Esophagus squamous epithelium (tissue), 4 donors: Measurements from ENCODE around the gene VEGFB.

Source experiments
- POLR2A ChIP-seq, 4 donors: fragments of 450-650 bp; IDR thresholded peaks; one replicate each; pipeline ENCODE4 v1.6.1; 2017; ENCODE audit warnings: antibody characterized with exemption in 4 of 4, mild to moderate bottlenecking in 4 of 4, moderate library complexity in 3 of 4
- TF ChIP-seq, protein P1 (sequence below), 6 experiments: fragments of 450-650 bp in 4 of 6; fragments of 200-600 bp in 2 of 6; sonication (generic) in 2 of 6; IDR thresholded peaks; one replicate each; pipeline ENCODE4 v1.5.1; 2016 to 2019; ENCODE audit warnings: antibody characterized with exemption in 6 of 6, mild to moderate bottlenecking in 4 of 6, moderate library complexity in 4 of 6

DNA sequence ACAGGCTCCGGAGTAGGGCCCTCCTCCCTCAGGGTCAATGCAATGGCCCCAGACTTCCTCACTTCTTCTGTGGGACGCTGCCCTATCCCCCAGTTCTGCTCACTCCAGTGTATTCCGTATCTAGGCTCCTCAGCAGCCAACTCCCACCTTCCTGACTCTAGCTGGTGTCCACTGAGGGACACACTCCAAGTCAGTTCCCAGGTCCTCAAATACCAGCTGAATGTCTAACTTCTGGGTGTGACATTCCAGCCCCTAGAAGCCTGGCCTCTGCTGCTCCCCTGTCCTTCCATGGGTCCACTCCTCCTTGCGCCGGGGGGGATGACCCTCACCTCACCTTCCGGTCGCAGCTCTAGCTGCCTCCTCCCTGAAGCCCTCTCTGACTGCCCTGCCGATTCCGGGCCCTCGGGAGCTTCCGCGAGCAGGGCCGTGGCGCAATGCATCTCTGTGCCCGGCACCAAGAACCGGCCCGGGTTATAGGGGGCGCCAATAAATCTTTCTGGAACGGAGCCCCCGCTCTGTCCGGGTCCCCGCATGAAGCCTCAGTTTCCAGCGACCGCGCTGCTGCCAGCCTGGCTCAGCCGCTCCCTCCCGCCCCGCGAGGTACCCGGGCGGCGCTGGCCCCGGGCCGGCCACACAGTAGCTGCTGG, 34.6 kb downstream of the VEGFB start:
- TF ChIP-seq, protein P1, sequence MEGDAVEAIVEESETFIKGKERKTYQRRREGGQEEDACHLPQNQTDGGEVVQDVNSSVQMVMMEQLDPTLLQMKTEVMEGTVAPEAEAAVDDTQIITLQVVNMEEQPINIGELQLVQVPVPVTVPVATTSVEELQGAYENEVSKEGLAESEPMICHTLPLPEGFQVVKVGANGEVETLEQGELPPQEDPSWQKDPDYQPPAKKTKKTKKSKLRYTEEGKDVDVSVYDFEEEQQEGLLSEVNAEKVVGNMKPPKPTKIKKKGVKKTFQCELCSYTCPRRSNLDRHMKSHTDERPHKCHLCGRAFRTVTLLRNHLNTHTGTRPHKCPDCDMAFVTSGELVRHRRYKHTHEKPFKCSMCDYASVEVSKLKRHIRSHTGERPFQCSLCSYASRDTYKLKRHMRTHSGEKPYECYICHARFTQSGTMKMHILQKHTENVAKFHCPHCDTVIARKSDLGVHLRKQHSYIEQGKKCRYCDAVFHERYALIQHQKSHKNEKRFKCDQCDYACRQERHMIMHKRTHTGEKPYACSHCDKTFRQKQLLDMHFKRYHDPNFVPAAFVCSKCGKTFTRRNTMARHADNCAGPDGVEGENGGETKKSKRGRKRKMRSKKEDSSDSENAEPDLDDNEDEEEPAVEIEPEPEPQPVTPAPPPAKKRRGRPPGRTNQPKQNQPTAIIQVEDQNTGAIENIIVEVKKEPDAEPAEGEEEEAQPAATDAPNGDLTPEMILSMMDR (IDR thresholded peaks at IDR 0.05) = no peak
- TF ChIP-seq POLR2A (IDR thresholded peaks at IDR 0.05) = no peak
